GM20431 (cell line): ENCODE data around the gene RIC3.

Source experiments
- in situ Hi-C: fragments of 300-500 bp; cut with MseI, MboI; formaldehyde crosslinking; loops from one replicate; pipeline ENCODE4 v1.15.0; 2020; ENCODE audit warnings: low sequenced_read_pairs; ENCODE audit not compliant: unreplicated experiment

RIC3 gene

DNA sequence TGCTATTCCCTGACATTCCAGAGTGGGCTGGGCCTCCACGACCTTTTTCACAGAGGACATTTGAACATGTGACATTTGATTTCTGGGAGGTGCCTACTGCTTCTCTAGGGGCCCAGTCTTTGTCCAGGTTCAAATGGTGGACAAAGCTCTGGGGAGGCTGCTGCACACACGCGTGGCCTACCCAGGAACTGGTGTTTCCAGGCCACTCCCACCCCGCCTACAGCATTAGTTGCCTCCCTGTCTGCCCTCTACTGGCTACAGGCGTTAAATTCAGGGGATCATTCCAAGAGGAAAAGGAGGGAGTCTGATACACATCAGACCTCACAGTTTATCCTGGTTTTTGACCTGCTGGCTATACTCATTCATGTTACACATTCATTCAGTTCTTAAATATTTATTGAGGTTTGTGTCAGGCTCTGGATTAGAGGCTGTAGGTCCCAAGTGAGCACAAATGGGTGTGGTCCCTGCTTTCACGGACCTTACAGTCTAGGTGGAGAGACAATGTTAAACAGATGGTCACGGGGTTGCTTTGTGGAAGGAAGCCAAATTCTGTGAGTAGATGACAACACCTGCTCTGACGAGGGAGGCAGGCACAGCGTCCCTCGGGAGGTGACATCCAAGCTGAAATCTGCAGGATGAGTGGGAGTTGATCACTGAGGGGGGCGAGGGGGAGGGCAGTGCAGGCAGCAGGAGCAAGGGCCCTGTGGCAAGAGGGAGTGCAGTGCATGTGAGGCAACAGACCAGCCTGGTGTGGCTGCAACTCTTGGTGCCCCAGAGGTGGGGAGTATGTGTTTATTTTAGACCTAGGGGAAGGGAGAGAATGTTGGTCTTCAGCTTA lies 76.0 kb downstream of the RIC3 start:
- in situ Hi-C loops: loop anchor here (10.0 kb wide), 1 partner anchor 68 kb away; no protein-coding TSS in a partner anchor

- in situ Hi-C loops: loop anchor here (10.0 kb wide), 1 partner anchor 67 kb away; no protein-coding TSS in a partner anchor
Measured at GRCh38 chr11:8091721-8092120, 77.1 kb downstream of the RIC3 start.

GRCh38 chr11:8090756-8091155 lies 78.1 kb downstream of the RIC3 start:
- in situ Hi-C loops: loop anchor here (10.0 kb wide), 1 partner anchor 66 kb away; no protein-coding TSS in a partner anchor

GRCh38 chr11:8089791-8090510 lies 78.9 kb downstream of the RIC3 start:
- in situ Hi-C loops: loop anchor here (10.0 kb wide), 1 partner anchor 65 kb away; no protein-coding TSS in a partner anchor

- in situ Hi-C loops: no loop called here
Measured at GRCh38 chr11:8087756-8088155, 81.1 kb downstream of the RIC3 start.

DNA sequence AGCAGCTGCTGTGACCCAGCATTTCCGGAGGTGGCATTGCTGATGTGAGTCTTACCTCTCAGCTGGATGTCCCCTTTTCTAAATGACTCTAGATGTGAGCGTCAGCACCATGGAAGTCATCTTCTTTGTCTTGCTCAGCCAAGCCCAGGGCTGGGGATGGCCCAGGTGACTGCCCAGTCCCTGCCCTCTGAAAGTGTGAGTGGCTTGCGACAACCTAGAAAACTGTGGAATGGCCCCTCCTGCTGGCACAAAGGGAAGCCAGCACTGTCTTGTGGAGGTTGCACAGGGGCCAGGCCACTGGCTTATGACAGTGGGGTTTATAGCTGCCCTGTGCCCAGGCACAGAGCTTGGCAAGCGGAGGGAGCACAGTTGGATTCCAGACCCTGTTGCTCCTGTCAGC lies 81.6 kb downstream of the RIC3 start:
- in situ Hi-C loops: no loop called here

DNA sequence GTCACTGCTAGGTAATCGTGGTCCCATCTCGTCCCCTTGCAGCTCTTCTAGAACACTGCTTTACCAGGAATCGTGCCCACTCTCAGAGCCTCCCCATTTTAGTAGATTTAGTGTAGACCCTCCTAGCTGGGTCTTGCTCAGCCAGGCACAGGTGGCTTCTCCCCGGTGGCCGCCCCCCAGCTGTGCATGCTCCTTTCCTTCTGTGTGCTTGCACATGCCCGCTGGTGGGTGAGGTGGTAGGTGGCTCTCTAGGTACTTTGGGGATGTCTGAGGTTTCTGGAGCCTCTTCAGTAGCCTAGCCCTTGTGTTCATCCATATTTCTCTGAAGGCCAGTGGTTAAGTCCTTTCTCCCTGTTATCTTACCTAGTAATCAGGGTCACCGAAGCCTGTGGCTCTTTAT lies 82.3 kb downstream of the RIC3 start:
- in situ Hi-C loops: no loop called here

DNA sequence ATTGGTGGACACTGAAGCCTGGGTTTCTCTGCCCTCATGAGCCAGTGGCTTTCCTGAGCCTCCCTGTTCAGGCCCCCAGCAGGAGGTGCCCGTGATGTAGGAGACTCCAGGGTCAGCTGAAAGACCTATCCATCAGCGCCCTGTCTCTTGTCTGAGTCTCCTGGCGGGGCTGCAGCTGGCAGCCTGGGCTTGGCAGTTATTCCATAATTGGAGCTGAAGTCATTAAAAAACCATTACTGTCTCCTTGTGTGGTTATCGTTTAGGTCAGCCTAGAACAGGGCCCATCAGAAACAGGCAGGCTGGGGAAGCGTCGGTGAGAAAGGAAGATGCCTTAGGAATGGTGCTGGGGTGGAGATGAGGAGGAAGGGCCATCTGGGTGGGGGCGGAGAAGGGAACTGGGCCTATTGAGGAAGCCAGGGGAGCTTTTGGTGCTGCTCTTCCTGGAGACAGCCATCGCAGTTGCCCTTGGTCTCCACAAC lies 82.8 kb downstream of the RIC3 start:
- in situ Hi-C loops: no loop called here

- in situ Hi-C loops: no loop called here
Measured at GRCh38 chr11:8085011-8085645, 83.7 kb downstream of the RIC3 start.

GRCh38 chr11:8084352-8084751 lies 84.5 kb downstream of the RIC3 start:
- in situ Hi-C loops: no loop called here

GRCh38 chr11:8083871-8084281 lies 84.9 kb downstream of the RIC3 start:
- in situ Hi-C loops: no loop called here

- in situ Hi-C loops: no loop called here
Measured at GRCh38 chr11:8083088-8083395, 85.8 kb downstream of the RIC3 start.

DNA sequence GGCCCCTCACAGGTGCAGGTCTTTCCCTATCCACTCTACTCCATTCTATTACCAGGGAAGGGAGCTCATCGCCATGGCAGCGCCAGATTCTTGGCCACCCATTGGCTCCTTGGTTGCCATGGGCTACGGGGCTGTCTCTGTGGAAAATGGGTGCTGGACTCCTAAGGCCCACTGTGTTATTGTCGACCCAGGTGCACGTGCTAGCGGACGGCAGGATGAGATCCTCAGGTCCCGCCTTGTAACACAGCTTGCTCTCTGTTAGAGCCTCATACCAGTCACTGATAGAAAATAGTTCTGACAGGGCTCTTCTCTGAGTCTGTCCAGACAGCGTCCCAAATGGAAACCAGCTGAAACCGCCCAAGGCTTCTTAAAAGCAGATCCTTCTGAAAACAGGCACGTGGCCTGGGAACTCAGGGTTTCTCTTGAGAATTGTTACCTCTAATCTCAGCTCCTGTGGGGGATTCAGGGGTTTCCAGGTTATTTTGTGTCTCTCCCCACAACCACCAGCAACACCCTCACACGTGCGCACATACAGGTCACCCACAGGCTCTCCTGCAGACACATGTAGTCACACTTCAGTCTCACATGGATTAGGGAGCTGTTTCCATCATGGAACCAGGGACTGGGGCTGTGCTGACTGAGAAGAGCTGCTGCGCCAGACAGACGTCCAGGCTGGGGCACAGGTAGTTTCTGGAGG lies 86.3 kb downstream of the RIC3 start:
- in situ Hi-C loops: no loop called here

- in situ Hi-C loops: no loop called here
Measured at GRCh38 chr11:8081591-8082250, 87.1 kb downstream of the RIC3 start.

DNA sequence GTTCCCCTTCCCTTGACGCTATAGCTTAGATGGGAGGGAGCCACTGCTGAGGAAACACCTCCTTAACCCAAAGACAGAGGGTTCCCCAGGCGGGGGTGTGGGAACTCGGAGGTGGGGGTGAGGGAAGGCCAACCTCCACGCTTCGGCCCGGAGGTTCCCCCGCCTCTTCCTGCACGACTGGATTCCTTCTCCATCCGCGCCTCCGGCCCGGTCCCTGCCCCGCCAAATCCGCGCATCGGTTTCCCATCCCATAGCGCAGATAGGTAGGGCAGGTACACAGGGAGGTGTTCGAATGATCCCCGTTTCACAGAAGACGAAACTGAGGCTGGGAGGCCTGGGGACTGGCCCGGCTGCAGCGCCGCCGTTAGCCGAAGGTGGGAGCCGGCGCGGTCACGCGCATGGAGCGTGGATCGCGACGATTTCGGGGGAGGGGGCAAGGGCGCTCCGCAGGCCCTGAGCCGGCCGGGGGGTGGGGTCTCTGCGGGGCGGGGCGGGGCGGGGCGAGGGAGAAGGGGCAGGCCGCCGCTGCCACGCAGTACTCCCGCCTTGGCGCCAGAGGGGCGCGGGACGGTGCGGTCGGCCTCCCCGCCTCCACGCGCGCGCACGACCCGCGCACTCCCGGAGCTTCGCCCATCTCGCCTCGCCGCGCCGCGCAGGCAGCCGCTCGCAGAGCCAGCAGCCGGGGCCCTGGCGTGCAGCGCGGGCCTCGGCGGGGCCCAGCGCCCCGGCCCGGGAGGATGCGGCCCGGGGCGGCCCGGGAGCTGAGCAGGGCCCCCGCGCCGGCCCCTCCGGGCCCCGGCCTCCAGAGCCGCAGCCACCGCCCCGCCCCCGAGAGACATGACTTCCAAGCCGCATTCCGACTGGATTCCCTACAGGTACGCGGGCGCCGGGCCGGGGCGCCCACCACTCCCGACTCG lies 87.9 kb downstream of the RIC3 start, which contains the start of gene TUB:
TUB (plus strand) TSS at position 538 of the 917 bp plus-strand sequence; CDS start at position 838, 300 bp downstream.
- in situ Hi-C loops: no loop called here

- in situ Hi-C loops: no loop called here
Measured at GRCh38 chr11:8080069-8080670, 88.7 kb downstream of the RIC3 start.

DNA sequence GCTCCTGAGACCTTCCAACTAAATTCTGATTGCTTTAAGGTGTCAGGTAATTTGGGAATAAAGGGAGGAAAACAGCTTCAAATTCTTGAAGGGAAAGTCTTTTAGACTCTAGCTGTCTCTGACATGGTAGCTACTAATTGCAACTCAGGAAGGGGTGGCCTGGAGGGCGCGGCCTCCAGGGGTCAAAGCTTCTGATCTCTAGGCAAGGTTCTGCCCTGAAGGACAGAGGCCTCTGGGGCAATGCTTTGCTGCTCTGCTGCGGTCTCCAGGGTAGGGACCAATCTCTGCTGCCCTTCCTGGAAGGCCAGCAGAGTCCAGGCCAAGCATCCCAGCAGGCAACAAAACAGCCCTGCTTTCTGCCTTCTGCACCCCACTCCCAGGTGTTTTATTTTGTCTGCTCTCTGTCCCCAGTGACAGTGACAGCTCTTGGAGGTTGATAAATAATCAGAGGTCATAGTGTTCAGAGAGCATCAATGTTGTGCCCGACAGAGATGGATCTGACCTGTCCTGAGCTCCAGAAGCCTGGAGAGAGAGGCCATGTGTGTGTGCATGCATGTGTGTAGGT lies 89.6 kb downstream of the RIC3 start:
- in situ Hi-C loops: no loop called here
